ENCODE measurements around the gene GNAO1.

- TF ChIP-seq OSR1 (CRISPR knock-in tag; IDR thresholded peaks at IDR 0.05) (no peak), ZFP3 (CRISPR knock-in tag; IDR thresholded peaks at IDR 0.05) (no peak), CSDC2 (CRISPR knock-in tag; IDR thresholded peaks at IDR 0.05) (no peak)
Observed at GRCh38 chr16:56307534-56307873, 116.2 kb downstream of the GNAO1 start.
